GM18526 (cell line): ENCODE results near the gene ELAVL1.

Experiments
- POLR2A ChIP-seq: IDR thresholded peaks from 3 replicates; pipeline ENCODE4 v1.6.1; 2011; ENCODE audit not compliant: insufficient read length; ENCODE audit errors: extremely low read depth

ELAVL1 gene

GRCh38 chr19:7980635-7981121 lies 24.8 kb downstream of the ELAVL1 start:
- no peak for TF ChIP-seq POLR2A

- TF ChIP-seq POLR2A, result no peak
Observed at GRCh38 chr19:7980168-7980567, 25.3 kb downstream of the ELAVL1 start.

DNA sequence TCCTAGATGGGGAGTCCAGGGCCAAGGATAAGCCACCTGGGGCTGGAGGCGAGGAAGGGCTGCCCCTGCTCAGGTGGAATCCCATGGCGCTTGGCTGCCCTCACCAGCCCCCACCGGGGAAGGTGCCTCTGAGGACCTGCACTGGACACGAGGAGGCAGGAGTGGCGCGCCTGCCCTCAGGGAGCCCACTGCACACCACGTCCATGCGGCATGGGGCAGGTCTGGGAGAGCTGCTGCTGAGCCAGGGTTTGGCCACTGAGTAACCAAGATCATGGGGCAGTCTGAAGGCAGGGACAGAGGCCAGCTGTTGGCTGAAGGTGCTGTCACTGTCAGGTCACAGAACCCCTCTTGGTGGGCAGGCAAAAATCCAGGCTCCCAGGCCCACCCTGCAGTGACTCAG lies 25.9 kb downstream of the ELAVL1 start:
- TF ChIP-seq POLR2A, result no peak

GRCh38 chr19:7979011-7979410 lies 26.4 kb downstream of the ELAVL1 start:
- TF ChIP-seq POLR2A, result no peak

GRCh38 chr19:7978179-7978825 lies 27.1 kb downstream of the ELAVL1 start:
- no peak for TF ChIP-seq POLR2A

GRCh38 chr19:7977723-7978040 lies 27.8 kb downstream of the ELAVL1 start:
- no peak for TF ChIP-seq POLR2A

- TF ChIP-seq POLR2A, result no peak
Observed at GRCh38 chr19:7977021-7977722, 28.3 kb downstream of the ELAVL1 start.

- no peak for TF ChIP-seq POLR2A
Observed at GRCh38 chr19:7976461-7976860, 29.0 kb downstream of the ELAVL1 start.

- TF ChIP-seq POLR2A, result no peak
Observed at GRCh38 chr19:7975037-7975436, 30.4 kb downstream of the ELAVL1 start.

- TF ChIP-seq POLR2A, result no peak
Observed at GRCh38 chr19:7973883-7974282, 31.6 kb downstream of the ELAVL1 start.

GRCh38 chr19:7971553-7972520 lies 33.6 kb downstream of the ELAVL1 start:
- TF ChIP-seq POLR2A, result no peak

DNA sequence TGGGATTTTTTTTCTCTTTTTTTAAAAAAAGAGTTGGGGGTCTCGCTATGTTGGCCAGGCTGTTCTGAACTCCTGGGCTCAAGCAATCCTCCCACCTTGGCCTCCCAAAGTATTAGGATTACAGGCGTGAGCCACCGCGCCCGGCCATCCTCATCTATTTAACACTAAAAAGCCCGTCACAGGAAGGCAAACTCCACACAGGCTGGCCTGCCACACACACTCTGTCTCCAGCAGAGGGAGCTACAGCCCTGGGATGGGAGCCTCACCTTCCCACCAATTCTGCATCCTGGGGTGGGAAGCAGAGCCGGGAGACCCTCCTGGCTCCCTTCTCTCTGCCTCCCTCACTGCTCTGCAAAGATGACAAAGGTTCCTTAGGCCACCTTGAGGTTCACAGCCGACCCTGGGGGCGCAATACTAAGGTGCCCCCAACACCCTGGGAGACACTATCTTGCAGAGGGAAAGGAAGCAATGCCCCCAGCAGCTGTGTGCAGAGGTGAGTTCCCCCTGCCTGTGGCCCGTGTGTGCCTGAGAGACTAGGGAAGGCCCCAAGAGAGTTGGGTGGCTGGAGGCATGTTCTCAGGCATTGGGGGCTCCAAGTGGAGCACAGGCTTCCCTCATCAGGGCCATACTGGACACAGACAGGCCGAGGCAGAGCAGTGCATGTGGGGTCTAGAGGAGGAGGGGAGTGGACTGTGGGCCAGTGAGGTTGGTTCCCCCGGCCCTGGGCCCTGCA lies 34.6 kb downstream of the ELAVL1 start:
- TF ChIP-seq POLR2A, result no peak

GRCh38 chr19:7969555-7969939 lies 35.9 kb downstream of the ELAVL1 start:
- no peak for TF ChIP-seq POLR2A

DNA sequence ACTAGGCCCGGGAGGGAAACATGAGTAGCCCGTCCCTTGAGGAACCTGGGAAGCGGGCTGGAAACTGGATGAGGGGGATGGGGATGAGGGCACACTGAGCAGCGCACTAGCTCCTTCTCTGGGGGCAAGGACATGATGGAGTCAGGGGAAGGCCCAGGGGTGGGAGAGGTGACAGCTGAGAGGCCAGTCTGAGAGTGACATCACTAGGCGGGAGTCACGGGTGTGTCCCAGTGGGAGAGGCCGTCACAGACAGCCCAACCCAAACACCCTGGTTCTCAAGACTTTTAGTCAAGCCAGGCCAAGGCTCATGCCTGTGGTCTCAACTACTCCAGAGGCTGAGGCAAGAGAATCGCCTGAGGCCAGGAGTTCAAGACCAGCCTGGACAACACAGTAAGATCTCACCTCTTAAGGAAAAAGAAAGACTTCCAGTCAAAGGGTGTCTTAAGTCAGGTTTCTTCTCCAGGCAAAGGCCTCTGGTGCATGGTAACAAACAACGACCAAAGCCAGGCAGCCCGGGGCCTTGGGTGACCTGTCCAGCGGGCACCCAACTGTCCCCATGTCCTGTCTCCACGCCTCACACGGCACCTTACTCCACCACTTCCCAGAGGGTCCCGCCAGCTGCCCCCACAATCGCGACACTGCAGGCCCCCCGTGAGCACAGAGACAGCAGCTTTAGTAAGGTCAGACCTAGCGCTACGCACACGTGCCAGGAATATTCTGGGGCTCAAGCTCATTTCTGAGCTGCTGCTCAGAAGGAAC lies 36.5 kb downstream of the ELAVL1 start:
- TF ChIP-seq POLR2A, result no peak
